HG03460 (cell line): ENCODE data around the gene DST.
"Not testable (repeated sequence)": the region's sequence is repeated elsewhere in the genome, so short reads cannot be mapped to it uniquely, and the experiment has no call there.

Experiments
- ATAC-seq: cut with Tn5 transposase; IDR thresholded peaks from one replicate; pipeline ENCODE4 v1.9.1; 2021; ENCODE audit not compliant: unreplicated experiment

Gene DST

DNA sequence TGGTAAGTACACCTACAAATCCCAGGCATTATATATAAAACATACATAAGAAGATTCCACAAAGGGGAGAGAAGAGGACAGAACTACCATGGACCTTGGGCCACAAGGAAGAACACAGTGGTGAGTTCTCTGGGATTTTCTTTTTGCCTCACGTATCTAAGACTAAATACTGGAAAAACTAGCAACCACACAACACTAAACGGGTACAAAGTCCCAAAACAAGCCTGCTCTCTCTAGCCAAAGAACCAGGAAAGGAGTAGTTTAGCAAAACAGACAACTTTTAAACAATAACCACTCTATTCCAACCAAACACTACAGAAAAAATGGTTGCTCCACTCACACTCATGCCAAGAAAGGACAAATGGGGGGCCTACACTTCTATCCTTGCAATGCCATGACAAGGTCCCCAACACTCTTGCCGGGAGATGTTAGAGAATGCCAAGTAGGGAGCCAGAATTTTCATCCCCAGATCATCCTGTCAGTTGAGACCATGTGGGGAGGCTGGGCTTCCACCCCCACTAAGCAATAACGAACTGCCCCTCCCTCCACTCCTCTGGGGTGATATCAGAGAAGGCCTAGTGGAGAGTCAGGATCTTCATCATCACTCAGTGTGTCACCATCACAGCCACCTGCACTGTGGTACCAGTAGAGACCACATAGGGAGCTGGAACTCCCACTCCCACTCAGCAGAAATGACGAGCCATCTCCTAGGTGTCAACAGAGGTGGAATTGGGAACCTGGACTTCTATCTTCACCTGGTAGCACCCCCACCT lies 123.5 kb downstream of the DST start:
- ATAC-seq = no peak

DNA sequence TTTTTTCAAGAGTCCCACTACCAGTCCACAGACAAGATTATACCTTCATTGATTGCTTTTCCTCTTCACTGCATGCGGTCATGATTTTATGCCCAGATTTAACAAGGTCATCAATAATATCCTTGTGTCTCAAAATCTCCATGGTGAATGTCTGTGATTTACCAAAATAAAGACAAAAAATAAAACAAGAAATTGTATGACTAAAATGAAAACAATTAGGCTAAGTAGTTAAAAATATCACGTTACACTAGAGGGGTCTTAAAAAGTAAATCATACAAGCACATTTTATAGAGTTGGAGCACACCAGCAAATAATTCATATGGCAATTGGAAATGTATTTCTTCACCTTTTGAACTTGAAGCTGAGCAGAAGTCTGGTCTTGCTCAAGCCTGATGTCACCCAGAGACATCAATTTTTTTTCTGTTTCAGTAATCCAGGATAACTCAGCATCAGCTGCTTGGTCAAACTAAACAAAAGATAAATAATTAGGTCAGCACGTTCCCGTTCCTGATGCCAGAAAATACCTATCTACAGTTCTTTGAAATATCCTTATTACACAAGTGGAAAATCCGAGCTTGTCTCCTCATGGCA lies 125.4 kb downstream of the DST start:
- no peak for ATAC-seq

DNA sequence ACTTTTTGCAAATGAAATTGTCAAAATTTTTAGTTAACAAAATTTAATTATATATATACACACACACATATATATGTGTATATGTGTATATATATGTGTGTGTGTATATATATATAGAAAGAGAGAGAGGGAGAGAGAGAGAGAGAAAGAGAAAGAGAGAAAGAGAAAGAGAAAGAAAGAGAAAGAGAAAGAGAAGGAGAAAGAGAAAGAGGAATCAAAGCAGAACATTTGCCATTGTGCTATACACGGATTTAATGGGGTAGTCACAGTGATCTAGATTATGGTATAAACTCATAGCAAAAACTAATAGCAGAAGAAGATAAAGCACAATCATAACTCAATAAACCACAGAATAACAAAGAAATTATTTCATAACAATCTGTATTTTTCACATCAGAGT lies 126.7 kb downstream of the DST start:
- peak; percentile 57 for ATAC-seq

DNA sequence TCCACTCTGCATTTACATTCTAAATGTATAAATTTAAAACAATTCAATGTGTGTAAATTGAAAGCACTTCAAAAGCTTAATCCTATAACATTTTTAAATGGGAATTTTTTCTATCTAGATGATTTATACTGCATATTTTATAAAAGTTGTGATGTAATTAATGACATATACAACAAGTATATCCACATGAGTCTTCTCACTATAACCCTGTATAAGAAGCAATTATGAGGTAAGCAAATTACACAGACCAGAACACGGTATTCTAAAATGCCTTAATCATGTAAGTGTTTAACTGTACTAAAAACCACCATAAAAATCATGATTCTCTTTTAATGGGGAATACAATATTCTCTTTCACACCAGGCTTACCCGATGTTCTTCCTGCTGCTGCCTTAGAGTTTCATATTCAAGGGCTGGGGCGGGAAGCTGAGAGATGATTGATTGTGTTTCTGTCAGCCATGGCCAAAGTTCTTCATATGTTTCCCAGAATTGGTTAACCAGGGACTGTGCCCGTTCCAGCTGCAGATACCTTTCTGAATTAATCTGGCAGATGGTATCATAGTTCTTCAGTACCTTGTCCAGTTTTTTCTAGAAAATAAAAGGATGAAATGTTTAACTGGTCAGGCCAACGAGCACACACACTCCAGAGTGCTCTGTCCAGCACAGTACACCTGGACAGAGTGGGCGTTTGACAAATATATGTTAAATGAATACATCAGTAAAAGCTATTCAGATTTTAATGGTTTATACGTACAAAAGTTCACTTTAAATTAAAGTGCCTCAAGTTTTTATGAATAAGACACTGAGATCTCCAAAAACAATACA lies 127.4 kb downstream of the DST start:
- no peak for ATAC-seq

DNA sequence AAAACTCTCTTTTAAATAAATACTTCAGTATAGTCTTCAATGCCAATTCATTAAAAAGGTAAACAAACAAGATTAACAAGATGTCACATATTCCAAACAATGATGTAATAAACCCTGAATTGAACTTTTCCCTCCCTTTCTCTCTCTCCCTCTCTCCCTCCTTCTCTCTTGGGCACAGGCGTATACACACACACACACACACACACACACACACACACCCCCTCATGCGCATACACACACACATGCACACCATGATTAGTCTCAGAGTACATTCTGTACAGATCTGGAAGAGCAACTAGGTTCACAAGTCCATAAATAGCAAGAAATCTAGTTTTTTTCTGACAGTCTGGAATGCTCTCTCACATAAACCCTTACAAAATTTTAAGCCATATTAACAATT lies 128.3 kb downstream of the DST start:
- ATAC-seq = no peak

DNA sequence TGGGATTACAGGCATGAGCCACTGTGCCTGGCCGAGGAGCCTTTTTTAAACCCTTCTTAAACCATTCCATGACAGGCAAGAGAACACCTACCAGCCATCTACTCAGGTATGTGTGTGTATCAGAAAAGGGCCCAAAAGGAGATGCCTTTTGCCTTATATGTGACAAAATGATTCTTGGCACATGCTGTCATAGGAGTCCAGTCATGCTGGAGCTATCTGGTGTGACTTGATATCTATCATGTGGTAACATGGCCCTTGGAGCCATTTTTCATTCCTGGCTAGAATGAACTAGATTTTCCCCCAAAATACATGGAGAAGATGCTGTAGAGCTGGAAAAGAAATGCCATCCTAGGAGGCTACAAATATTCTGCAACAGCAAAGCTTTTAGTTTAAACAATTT lies 129.1 kb downstream of the DST start:
- ATAC-seq = no peak

DNA sequence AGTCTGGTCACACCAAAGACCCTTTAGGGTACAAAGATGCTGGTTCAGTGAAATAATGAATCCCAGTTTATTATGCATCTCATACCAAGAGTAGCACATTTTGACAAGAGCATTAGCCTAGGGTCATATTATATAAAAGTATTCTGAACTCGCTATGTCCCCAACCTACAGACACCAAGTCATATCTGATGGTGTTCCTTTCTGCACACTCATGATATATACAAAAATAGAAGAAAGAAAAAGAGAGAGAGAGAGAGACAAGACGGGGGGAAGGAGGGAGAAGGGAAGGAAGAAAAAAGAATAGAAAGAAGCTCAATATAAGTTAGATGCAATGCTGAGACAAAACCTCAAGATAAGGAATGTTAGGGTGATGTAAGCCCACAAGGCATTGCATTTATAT lies 131.1 kb downstream of the DST start:
- no peak for ATAC-seq

DNA sequence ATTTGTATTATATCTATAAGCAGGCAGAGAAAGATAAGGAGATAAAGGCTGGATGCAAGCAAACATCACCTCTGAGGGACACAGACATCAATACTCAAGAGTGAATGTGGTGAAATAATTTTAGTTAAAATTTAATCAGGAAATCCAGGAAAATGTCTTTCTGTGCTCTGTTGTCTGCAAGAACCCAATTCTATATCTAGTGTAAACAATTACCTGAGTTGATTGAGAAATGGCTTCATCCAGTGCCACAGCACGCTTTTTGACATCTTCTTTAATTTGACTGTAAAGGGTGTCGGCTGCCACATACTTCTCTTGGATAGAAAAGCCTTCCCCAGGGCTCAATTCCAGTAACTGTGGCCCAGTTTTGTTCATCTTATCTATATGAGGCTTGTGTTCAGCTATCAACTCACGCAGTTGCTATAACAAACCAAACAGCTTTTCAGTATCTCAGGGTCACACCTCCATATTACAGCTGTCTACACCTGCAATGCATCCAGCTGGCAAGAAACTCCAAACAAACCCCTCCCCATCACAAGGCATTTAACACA lies 131.6 kb downstream of the DST start:
- ATAC-seq = no peak

DNA sequence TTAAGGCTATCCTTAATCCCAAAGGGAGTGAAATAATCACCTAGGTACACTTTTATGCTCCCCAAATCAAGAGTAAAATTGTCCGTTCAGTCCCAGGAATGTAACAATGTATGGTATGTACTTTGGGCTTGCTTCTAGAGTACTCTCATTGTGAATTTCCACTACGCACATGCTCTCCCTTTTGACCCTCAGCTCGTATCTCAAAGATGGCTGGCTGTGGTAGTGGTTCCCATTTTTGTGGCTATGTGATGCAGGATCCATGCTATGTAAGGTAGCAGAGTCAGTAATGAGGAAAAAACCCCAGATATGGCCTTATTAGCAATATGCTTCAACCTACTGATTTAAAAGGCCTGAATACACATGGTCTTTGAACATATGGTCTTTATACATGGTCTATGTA lies 133.7 kb downstream of the DST start:
- no peak for ATAC-seq

DNA sequence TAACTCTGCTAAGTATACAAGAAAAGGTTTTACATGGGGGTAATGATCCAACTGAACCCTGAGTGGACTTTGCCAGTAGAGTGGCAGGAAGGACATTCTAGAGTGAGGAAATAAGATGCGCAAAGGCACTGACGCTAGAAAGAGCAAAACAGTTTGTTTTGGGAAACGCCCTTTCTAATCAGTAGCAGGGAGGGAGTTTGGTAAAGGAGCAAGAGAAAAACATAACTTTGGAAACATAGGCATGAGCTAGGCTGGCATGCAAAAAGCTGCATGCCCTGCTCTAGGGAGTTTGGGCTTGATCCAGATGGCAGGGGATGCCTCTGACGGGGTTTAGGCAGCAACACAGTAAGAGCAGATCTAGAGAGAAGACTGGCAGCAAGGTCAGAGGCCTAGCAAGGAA lies 135.2 kb downstream of the DST start:
- no peak for ATAC-seq

DNA sequence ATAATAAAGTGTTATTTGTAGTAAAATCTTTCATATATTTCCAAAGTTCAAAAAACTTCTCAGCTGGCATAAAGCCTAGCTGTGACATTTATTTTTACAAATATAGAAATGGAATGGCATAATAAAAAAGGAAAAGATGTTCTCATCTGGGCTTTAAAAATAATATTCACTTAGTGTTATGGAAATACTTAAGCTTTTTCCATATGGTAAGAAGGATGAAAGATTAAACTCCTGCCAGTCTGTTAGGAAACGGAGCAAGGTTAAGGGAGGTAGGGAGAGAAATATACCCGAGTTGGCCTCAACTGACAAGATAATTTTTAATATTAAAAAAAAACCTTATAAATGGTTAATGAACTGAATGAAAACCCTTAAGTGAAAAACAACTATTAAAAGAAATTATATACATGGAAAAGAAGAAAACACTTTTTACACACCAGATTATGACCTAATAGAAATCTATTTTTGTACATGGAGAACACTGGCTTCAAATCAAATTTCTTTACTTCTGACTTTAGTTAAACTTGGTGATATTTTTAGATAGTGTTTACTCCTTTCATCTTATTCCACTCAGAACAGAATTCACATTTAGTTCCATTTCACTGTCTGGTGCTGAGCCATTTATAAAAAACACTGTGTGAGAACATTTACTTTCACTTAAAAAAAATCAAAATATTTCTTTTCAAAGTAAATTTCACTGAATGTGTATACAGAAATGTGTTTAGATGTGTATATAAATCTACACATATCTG lies 137.0 kb downstream of the DST start:
- no peak for ATAC-seq

DNA sequence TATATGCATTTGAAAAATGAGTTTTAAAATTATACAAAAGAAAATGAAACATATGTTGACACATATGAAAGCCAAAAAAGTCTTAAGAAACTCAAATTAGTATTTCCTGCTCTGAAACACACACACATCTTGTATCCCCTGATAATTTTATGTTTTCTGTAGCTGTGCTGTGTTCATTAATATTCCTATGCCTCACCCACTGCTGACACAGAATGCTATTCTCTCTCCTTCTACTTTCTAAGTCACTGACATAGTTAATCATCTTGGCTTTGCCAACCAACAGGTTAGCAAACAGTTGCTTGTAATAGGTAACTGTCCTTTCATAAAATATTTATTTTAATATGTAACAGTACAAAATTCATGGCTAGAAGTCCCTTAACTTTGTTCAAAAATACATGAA lies 140.7 kb downstream of the DST start:
- no peak for ATAC-seq

DNA sequence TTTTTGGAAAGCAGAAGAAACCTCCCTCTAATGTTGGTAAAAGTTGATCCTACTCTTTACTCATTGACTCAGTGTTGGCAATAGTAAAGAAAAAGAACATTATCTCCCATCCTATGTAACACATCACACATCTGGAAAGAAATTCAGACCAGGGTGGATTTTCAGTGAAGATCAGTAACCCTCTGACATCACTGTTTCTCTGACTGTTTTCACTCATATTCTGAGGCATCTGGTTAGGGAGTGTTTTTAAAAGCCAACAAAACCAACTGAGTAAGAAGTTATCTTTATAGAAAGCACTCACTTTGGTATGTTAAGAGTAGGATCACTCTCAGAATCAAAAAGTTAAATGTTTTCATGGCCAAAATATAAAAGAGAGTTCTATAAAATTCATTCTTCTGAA lies 143.6 kb downstream of the DST start:
- ATAC-seq = no peak

DNA sequence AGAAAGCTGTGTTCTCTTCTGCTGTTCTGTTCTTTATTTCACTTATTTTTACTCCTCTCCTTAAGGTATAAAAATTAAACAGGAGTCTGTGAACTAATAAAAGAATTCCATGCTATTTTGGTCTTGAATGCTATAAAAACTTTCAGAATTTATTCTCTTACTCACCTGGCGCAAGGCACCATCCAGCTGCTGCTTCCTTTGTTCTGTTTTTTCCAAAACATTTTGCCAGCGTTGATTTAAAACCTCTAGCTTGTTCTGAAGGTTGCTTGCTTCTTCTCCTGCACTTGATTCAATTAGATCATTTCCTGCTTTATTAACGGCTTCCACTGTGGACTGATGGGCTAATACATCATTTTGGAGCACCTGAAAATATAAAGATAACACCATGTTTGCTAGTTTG lies 145.0 kb downstream of the DST start:
- no peak for ATAC-seq

DNA sequence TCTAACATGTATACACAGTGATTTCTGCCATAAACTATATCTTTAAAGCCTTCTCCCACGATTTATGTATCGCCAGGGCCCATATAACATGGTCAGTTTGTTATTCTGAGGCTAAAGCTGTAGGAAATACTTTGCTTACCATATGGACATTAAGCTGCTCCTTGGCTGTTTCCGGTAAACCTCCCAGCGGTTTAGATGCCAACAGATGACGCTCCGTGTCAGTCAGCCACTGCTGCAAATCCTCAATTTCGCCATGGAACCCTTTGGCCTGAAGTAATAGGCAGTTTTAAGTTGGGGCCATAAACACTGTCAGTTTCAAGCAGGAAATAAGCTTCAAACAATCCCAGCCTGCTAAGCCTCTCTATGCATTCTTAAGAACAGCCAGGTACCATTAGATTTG lies 145.4 kb downstream of the DST start:
- ATAC-seq = no peak

DNA sequence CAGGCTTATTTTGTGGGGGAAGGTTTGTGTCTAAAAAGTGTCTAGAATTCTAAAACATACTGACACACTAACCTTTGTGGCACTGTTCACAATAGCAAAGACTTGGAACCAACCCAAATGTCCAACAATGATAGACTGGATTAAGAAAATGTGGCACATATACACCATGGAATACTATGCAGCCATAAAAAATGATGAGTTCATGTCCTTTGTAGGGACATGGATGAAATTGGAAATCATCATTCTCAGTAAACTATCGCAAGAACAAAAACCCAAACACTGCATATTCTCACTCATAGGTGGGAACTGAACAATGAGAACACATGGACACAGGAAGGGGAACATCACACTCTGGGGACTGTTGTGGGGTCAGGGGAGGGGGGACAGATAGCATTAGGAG lies 146.0 kb downstream of the DST start:
- not testable (repeated sequence) for ATAC-seq

DNA sequence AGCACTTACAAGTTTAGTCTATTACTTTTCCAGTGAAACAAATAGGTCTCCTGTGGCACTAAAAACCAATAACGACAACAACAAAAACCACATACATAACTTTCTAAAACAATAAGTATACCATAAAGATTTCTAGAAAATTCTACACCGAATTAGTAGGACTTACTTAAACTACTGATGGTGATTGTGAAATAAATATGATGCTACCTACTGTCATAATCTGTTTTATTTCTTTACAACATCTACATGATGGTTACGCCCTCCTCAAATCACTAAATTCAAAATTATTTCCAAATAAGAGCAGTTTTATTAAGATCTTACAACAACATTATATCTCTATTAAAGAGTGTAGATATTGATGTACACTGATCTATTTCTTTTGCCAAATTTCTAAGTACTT lies 147.0 kb downstream of the DST start:
- ATAC-seq = no peak

DNA sequence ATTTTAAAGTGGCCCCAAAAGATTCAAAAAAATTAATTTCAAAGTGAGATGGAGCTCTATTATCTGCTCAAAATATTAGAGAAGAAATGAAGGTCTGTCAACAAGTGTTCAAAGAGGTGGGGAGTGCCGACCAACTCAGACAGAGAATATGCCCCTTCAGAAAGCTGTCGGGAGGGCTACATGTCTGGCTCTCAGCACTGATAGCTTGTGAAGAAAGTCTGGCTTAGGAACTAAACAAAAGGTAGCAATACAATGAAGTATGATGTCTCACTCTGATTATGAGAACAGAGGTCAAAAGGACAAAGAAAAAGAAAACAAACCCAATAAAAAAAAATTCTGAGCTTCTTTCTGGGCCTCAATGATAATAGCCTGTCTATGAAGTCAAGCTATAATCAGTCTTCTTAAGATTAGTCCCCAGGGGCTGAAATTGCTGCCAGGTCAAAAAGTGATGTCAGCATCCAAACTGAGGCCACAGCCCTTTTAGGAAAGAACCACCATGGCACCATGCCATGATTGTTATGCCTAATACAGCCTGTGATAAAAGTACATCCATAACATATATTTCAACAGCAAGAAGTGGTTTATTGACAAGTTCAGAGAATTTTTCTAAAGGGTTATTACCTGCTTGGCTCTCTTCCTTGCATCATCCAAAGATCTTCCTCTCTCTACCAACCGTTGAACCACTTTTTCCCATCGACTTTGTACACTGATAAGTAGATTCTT lies 150.9 kb downstream of the DST start:
- ATAC-seq = no peak

DNA sequence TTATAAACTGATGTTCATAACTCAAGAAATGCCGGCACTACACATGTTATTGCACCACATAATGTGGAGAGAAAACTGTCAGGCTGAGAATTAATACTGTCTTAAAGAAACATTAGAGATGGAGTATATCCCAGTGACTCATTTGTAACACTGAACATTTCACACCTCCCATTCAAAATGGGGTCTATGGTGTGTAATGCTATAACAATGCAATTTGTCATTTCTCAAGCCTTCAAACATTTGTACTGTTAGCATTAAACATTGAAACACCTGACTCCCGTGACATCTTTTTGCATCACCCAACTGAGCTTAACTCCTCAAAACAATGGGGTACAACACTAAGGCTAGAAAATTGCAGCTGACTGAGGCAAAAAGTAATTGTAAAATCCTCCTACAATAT lies 151.7 kb downstream of the DST start:
- no peak for ATAC-seq

DNA sequence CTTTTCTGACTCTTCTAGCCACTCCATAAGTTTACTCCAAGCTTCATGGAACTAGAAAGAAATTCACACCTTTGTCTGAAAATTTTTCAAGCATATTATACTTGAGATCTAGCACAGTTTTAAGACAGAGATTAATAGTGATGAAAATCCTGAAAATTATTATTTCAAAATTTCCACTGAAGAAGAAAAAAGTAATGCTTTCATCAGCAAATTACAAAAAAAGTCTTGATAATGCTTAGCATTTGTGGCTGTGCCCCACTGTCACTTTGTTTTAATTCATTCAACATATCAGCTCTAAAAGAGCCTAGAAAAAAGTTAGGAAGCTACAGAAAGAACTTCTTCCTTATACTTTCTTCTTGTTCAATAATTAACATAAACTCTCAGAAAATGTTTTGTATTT lies 153.1 kb downstream of the DST start:
- no peak for ATAC-seq

DNA sequence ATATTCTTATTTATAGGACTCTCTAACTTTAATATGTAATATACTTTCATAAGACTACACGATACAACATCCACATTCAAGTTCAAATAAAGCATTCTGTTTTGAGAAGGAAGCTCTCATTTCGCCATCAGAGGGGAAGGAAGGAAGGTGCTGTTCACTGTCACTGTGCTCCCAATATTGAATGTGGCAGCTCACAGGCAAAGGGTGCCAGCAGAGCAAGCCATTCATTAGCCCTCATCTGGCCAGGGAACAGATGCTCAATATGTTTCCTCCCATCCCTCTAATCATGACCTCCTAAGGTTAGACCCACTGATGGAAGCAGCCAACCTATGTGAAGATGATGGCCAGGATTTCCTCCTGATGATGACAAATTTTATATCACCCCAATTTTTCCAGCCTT lies 154.4 kb downstream of the DST start:
- ATAC-seq = no peak
